Gastroesophageal sphincter (tissue), 4 donors: ENCODE results near the gene NPFFR1. TPM values are rescaled to one million over a fixed set of nuclear protein-coding genes. Genes with fewer than 3 reads are reported as not detected.

Experiments
- ATAC-seq: fragments of 150-250 bp; one replicate; pipeline ENCODE4 v1.9.1; 2016; ENCODE audit warnings: mild to moderate bottlenecking, moderate library complexity
- H3K27ac ChIP-seq, 4 donors: fragments of 200-600 bp; sonication (generic) in 3 of 4; 1 replicate in 3 of 4; 2 replicates in 1 of 4; pipeline ENCODE4 v1.5.1; 2016 to 2019
- H3K27me3 ChIP-seq: fragments of 200-600 bp; sonication (generic); one replicate; pipeline ENCODE4 v1.5.1; 2019
- H3K36me3 ChIP-seq, 2 donors: fragments of 200-600 bp; sonication (generic); one replicate each; pipeline ENCODE4 v1.5.1; 2019; ENCODE audit warnings: control low read depth in 1 of 2
- H3K4me1 ChIP-seq, 3 donors: fragments of 200-600 bp; sonication (generic); 1 replicate in 2 of 3; 2 replicates in 1 of 3; pipeline ENCODE4 v1.5.1; 2016 to 2019; ENCODE audit warnings: control low read depth in 2 of 3
- H3K4me3 ChIP-seq, 2 donors: fragments of 200-600 bp; sonication (generic); one replicate each; pipeline ENCODE4 v1.5.1; 2019; ENCODE audit warnings: mild to moderate bottlenecking in 1 of 2, moderate library complexity in 1 of 2
- H3K9me3 ChIP-seq, 3 donors: fragments of 200-600 bp; sonication (generic); one replicate each; pipeline ENCODE4 v1.5.1; 2017 to 2019; ENCODE audit warnings: control low read depth in 2 of 3
- CTCF ChIP-seq, 4 experiments: fragments of 200-600 bp in 2 of 4; fragments of 450-650 bp in 2 of 4; sonication (generic) in 1 of 4; IDR thresholded peaks; one replicate each; pipeline ENCODE4 v1.5.1; 2017 to 2019; ENCODE audit warnings: antibody characterized with exemption in 4 of 4, mild to moderate bottlenecking in 2 of 4, moderate library complexity in 2 of 4
- EP300 ChIP-seq: sonication (generic); formaldehyde crosslinking; IDR thresholded peaks from one replicate; pipeline ENCODE4 v1.6.1; 2017; ENCODE audit warnings: antibody characterized with exemption, mild to moderate bottlenecking
- POLR2A ChIP-seq, 2 donors: fragments of 450-650 bp; IDR thresholded peaks; one replicate each; pipeline ENCODE4 v1.6.1; 2017; ENCODE audit warnings: antibody characterized with exemption in 2 of 2, mild to moderate bottlenecking in 2 of 2, moderate library complexity in 1 of 2
- POLR2AphosphoS5 ChIP-seq: sonication (generic); formaldehyde crosslinking; IDR thresholded peaks from one replicate; pipeline ENCODE4 v1.6.1; 2017; ENCODE audit warnings: antibody characterized with exemption
- WGBS, 2 donors: methylation state at CpG; one replicate each; pipeline ENCODE4 v1.1.5; 2018; ENCODE audit warnings: low coverage in 1 of 2; 5-methylcytosine and 5-hydroxymethylcytosine counted together
- total RNA-seq, 4 donors: library from RNA; depleted of rRNA; stranded (reverse); fragments of >200 nt; gene quantifications; one replicate each; pipeline ENCODE4 v1.1.0, GENCODE V29; 2016

The NPFFR1 gene
- total RNA-seq, 4 donors from 2014 or later: under 0.01 to 0.04 (median under 0.01) TPM; not detected in 1

- Histone ChIP-seq H3K27ac (no peak overlapping the region), H3K4me3 (no peak overlapping the region), H3K4me1 (no peaks in the 10 kb centered on the region), H3K9me3 (no peaks in the 10 kb centered on the region), H3K27me3 (no peaks in the 10 kb centered on the region), H3K36me3 (peaks cover 0 to 22% of the 10 kb centered on the region in 2 donors)
- peak; percentile 48 for ATAC-seq
- 54 to 68% methylated on average over 3 to 4 of the region's 5 CpGs for WGBS, 2 donors
- TF ChIP-seq POLR2A (IDR thresholded peaks at IDR 0.05) (no peak), POLR2AphosphoS5 (no peak), EP300 (no peak), CTCF (IDR thresholded peaks at IDR 0.05) (no peak)
Measured at GRCh38 chr10:70320751-70321150, 36.9 kb upstream of the NPFFR1 start.

GRCh38 chr10:70319824-70320223, 36.0 kb upstream of the NPFFR1 start:
- Histone ChIP-seq H3K27ac (no peak overlapping the region), H3K27me3 (no peaks in the 10 kb centered on the region), H3K36me3 (peaks cover 0 to 22% of the 10 kb centered on the region in 2 donors), H3K4me3 (no peak overlapping the region), H3K4me1 (no peaks in the 10 kb centered on the region), H3K9me3 (no peaks in the 10 kb centered on the region)
- no peak for TF ChIP-seq CTCF (IDR thresholded peaks at IDR 0.05)
- ATAC-seq: no peak
- 97 to 100% methylated on average over 1 to 3 of the region's 5 CpGs for WGBS, 2 donors

- no peak overlapping the region for H3K4me3 ChIP-seq
- WGBS, 2 donors: 71 to 91% methylated on average over 4 to 6 of the region's 6 CpGs
- H3K27ac ChIP-seq: no peak overlapping the region
- no peaks in the 10 kb centered on the region for H3K9me3 ChIP-seq
- ATAC-seq: no peak
- H3K4me1 ChIP-seq: no peaks in the 10 kb centered on the region
- H3K36me3 ChIP-seq: peaks cover 0 to 22% of the 10 kb centered on the region in 2 donors
- no peaks in the 10 kb centered on the region for H3K27me3 ChIP-seq
- TF ChIP-seq CTCF (IDR thresholded peaks at IDR 0.05): no peak
- no peak for TF ChIP-seq POLR2AphosphoS5
- no peak for TF ChIP-seq EP300
- TF ChIP-seq POLR2A (IDR thresholded peaks at IDR 0.05): no peak
Measured at GRCh38 chr10:70319183-70319582, 35.4 kb upstream of the NPFFR1 start.

GRCh38 chr10:70317943-70318318, 34.1 kb upstream of the NPFFR1 start:
- Histone ChIP-seq H3K27ac (no peak overlapping the region), H3K4me3 (no peak overlapping the region), H3K36me3 (peaks cover 0 to 15% of the 10 kb centered on the region in 2 donors), H3K27me3 (no peaks in the 10 kb centered on the region), H3K9me3 (no peaks in the 10 kb centered on the region), H3K4me1 (peaks cover 0 to 3% (median 0%) of the 10 kb centered on the region in 3 donors)
- ATAC-seq: no peak
- TF ChIP-seq EP300 (no peak), CTCF (IDR thresholded peaks at IDR 0.05) (no peak), POLR2A (IDR thresholded peaks at IDR 0.05) (no peak)
- WGBS, 2 donors: 100% methylated on average over 1 to 3 of the region's 5 CpGs

- peaks cover 0 to 8% (median 2%) of the 10 kb centered on the region in 3 donors for H3K4me1 ChIP-seq
- no peak overlapping the region for H3K4me3 ChIP-seq
- H3K9me3 ChIP-seq: no peaks in the 10 kb centered on the region
- ATAC-seq: no peak
- no peak for TF ChIP-seq POLR2A (IDR thresholded peaks at IDR 0.05)
- TF ChIP-seq EP300: no peak
- no peak for TF ChIP-seq CTCF (IDR thresholded peaks at IDR 0.05)
- TF ChIP-seq POLR2AphosphoS5: no peak
- no peaks in the 10 kb centered on the region for H3K27me3 ChIP-seq
- no CpG with 5 or more reads among the region's 5 CpGs for WGBS, 2 donors
- H3K27ac ChIP-seq: no peak overlapping the region
- peaks cover 0 to 10% of the 10 kb centered on the region in 2 donors for H3K36me3 ChIP-seq
Measured at GRCh38 chr10:70317272-70317942, 33.6 kb upstream of the NPFFR1 start.
